ENCODE results near the gene MAEA.
"Not testable (repeated sequence)": the region's sequence is repeated elsewhere in the genome, so short reads cannot be mapped to it uniquely, and the experiment has no call there.

The MAEA gene

DNA sequence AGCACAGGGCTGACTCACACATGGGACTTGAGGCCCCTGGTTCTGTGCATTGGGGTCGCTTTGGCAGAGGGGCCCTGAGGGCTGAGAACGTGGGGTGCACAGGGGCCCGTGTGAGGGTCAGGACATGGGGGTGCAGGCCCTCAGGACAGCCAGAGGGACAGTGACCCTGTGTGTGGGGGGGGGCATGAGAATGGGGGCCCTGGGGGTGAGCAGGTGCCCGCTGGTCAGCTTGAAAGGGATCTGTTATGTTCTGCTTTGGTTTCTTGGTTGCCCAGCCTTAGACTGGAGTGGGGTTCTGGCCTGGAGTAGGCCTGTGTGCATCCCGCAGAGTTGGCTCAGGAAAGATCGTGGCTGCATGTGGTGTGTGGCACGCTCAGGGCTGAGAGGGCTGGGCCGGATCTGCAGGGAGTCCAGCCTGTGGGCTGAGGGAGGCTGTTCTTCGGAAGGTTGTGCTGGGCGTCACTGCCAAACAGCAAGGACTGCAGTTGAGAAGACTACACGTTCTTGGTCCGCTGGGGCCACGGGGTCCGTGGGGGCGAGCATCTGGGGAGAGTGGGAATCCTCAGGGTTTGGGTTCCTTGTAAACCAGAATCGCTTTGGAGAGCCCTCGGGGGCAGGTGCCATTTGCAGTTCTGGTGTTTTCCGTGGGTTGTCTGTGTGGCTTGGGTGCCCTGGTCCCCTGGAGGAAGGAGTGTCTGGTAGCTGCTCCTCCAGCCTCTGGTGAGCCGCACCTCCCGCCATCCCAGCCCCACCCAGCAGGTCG, 42.1 kb downstream of the MAEA start:
- TF ChIP-seq, protein P1, sequence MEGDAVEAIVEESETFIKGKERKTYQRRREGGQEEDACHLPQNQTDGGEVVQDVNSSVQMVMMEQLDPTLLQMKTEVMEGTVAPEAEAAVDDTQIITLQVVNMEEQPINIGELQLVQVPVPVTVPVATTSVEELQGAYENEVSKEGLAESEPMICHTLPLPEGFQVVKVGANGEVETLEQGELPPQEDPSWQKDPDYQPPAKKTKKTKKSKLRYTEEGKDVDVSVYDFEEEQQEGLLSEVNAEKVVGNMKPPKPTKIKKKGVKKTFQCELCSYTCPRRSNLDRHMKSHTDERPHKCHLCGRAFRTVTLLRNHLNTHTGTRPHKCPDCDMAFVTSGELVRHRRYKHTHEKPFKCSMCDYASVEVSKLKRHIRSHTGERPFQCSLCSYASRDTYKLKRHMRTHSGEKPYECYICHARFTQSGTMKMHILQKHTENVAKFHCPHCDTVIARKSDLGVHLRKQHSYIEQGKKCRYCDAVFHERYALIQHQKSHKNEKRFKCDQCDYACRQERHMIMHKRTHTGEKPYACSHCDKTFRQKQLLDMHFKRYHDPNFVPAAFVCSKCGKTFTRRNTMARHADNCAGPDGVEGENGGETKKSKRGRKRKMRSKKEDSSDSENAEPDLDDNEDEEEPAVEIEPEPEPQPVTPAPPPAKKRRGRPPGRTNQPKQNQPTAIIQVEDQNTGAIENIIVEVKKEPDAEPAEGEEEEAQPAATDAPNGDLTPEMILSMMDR (IDR thresholded peaks at IDR 0.05; ENCODE audit: unreplicated experiment in 3 of 3), result no peak
- no peaks in the 10 kb centered on the region for H3K27me3 Mint-ChIP-seq (ENCODE audit: low read depth)
- peaks cover 40% of the 10 kb centered on the region for H3K36me3 Mint-ChIP-seq (ENCODE audit: low read depth)
- H3K27ac Mint-ChIP-seq, result peak overlapping the region in 1 of 3 experiments; percentile 43
- no peaks in the 10 kb centered on the region for H3K9me3 Mint-ChIP-seq
- no peak overlapping the region for H3K4me3 Mint-ChIP-seq
- no peaks in the 10 kb centered on the region for H3K4me1 Mint-ChIP-seq

DNA sequence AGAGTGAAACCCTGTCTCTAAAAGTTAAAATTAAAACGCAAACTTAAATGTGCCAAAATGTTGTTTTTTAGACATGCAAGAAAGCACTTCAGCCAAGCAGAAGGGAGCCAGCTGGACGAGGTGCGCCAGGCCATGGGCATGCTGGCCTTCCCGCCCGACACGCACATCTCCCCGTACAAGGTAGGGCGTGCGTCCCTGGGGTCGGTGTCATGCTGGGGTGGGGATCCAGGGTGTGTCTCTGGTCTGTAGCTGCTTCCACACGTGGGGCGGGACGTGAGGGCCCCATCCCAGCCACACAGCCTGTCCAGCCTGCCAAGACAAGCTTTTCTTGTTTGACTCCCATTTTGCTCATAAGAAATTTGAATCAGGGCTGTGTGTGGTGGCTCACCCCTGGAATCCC, 43.0 kb downstream of the MAEA start:
- Mint-ChIP-seq H3K4me3 (no peak overlapping the region), H3K4me1 (no peaks in the 10 kb centered on the region), H3K36me3 (ENCODE audit: low read depth) (peaks cover 49% of the 10 kb centered on the region), H3K27ac (no peak overlapping the region), H3K27me3 (ENCODE audit: low read depth) (no peaks in the 10 kb centered on the region), H3K9me3 (no peaks in the 10 kb centered on the region)
- TF ChIP-seq, protein P1 (IDR thresholded peaks at IDR 0.05; ENCODE audit: unreplicated experiment in 3 of 3), result no peak

DNA sequence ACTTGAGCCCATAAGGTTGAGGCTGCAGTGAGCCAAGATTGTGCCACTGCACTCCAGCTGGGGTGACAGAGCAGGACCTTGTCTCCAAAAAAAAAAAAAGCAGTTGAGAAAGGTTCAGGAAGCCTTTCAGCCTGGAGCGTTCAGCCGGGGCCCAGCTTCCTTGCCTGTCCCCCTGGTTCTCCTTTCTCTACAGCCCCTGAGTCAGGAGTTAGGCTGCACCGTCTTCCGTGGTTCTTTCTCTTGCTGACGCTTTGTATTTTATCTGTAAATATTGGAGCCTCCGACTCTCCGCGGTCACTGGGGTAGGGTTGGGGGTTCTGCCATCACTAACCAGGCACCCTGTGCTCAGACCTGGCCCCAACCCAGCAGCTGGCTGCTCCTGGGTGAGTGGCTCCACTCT, 43.6 kb downstream of the MAEA start:
- TF ChIP-seq, protein P1 (IDR thresholded peaks at IDR 0.05; ENCODE audit: unreplicated experiment in 3 of 3), result no peak
- H3K4me3 Mint-ChIP-seq, result no peak overlapping the region
- no peaks in the 10 kb centered on the region for H3K4me1 Mint-ChIP-seq
- H3K27ac Mint-ChIP-seq, result no peak overlapping the region
- no peaks in the 10 kb centered on the region for H3K9me3 Mint-ChIP-seq
- H3K27me3 Mint-ChIP-seq (ENCODE audit: low read depth), result no peaks in the 10 kb centered on the region
- H3K36me3 Mint-ChIP-seq (ENCODE audit: low read depth), result peaks cover 53% of the 10 kb centered on the region

DNA sequence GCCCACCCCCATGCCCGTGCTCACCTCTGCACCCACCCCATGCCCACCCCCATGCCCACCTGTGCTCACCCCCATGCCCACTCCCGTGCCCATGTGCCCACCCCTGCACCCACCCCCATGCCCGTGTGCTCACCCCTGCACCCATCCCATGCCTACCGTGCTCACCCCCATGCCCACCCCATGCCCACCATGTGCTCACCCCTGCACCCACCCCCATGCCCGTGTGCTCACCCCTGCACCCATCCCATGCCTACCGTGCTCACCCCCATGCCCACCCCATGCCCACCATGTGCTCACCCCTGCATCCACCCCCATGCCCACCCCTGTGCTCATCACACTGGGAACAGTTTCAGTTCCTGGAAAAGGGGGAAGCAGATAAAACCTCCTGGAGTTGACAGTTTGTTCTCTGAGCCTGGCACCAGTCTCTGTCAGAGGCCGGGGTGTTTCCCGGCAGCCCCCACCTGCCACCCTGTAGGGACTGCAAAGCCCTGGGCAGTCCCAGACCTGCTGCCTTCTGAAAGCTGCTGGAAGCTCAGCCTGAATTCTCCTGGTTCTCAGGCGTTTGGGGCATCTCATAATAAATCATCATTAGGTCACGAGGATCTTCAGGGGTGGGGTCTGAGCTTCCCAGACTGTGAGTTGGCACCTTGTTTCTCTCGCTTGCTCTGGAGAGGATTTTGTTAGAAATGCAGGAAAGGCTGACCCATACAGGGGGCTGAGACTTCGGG, 44.3 kb downstream of the MAEA start:
- H3K4me3 Mint-ChIP-seq; H3K4me1 Mint-ChIP-seq; H3K27ac Mint-ChIP-seq; H3K27me3 Mint-ChIP-seq (ENCODE audit: low read depth); H3K9me3 Mint-ChIP-seq: not testable (repeated sequence)
- peaks cover 57% of the 10 kb centered on the region for H3K36me3 Mint-ChIP-seq (ENCODE audit: low read depth)

DNA sequence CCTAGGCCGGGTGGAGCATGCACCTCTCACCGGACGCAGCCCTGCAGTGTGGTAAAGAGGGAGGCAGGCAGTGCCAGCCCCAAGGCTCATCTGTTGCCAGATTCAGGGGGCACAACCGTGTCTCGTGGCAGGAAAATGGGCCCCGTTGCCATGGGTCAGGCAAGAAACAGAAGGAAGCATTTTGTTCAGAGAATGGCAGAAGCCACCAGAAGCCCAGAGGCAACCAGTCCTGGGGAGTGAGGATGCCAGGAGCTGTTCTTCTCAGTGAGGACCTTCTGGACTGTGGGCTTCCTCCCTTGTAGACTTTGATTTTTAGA, 44.8 kb downstream of the MAEA start:
- no peaks in the 10 kb centered on the region for H3K9me3 Mint-ChIP-seq

DNA sequence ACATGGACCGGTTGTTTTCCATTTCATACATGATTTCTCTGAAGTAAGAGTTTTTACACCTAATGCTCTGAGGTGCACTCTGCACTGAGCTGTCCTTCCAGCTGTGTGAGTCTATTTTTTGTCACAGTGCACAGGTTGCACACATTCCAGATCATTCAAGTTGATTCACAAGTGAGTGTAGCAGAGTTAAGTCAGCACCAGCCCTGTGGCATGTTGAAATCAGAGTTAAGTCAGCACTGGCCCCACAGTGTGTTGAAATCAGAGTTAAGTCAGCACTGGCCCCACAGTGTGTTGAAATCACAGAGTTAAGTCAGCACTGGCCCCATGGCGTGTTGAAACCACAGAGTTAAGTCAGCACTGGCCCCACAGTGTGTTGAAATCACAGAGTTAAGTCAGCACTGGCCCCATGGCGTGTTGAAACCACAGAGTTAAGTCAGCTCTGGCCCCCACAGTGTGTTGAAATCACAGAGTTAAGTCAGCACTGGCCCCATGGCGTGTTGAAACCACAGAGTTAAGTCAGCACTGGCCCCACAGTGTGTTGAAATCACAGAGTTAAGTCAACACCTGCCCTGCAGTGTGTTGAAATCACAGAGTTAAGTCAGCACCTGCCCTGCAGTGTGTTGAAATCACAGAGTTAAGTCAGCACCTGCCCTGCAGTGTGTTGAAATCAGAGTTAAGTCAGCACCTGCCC, 45.6 kb downstream of the MAEA start:
- not testable (repeated sequence) for H3K27ac Mint-ChIP-seq; H3K4me1 Mint-ChIP-seq; H3K9me3 Mint-ChIP-seq; H3K27me3 Mint-ChIP-seq (ENCODE audit: low read depth); H3K4me3 Mint-ChIP-seq
- H3K36me3 Mint-ChIP-seq (ENCODE audit: low read depth), result peaks cover 62% of the 10 kb centered on the region

More for the DNA sequence above, 44.8 kb downstream of the MAEA start:
- Mint-ChIP-seq H3K4me1 (no peaks in the 10 kb centered on the region), H3K4me3 (no peak overlapping the region), H3K27me3 (ENCODE audit: low read depth) (no peaks in the 10 kb centered on the region), H3K27ac (no peak overlapping the region), H3K36me3 (ENCODE audit: low read depth) (peaks cover 58% of the 10 kb centered on the region)
- TF ChIP-seq, protein P1 (IDR thresholded peaks at IDR 0.05; ENCODE audit: unreplicated experiment in 3 of 3), result no peak
